ENCODE results near the gene CNTN5. TPM values are rescaled to one million over a fixed set of nuclear protein-coding genes. Genes with fewer than 3 reads are reported as not detected.

Gene CNTN5
- total RNA-seq, 1 donor from 2014 or later: 1.6 TPM

DNA sequence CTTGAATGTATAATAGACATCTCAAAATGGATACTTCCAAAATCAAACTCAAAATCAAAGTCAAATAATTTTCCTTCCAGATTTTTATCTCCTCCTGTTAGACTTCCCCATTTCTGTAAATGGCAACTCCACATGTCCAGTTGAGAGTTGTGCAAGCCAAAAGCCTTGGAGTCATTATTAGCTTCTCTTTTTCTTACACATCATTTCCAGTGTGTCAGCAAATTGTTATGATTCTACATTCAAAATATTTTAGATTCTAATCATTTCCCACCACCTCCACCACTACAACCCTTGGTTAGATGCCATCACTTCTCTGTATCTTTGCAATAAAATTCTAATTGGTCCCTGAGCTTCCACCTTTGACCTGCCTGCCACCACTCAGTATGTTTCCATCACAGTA is 155.7 kb downstream of the CNTN5 start:
- no peaks in the 10 kb centered on the region for H3K9me3 Mint-ChIP-seq (ENCODE audit: unreplicated experiment)
- H3K36me3 Mint-ChIP-seq (ENCODE audit: unreplicated experiment): no peaks in the 10 kb centered on the region
- no peak overlapping the region for H3K4me3 Mint-ChIP-seq (ENCODE audit: unreplicated experiment)
- DNase-seq: no peak
- no peak overlapping the region for H3K27ac Mint-ChIP-seq (ENCODE audit: unreplicated experiment)
- H3K4me1 Mint-ChIP-seq (ENCODE audit: low read depth, unreplicated experiment): no peaks in the 10 kb centered on the region
- TF ChIP-seq, protein P1, sequence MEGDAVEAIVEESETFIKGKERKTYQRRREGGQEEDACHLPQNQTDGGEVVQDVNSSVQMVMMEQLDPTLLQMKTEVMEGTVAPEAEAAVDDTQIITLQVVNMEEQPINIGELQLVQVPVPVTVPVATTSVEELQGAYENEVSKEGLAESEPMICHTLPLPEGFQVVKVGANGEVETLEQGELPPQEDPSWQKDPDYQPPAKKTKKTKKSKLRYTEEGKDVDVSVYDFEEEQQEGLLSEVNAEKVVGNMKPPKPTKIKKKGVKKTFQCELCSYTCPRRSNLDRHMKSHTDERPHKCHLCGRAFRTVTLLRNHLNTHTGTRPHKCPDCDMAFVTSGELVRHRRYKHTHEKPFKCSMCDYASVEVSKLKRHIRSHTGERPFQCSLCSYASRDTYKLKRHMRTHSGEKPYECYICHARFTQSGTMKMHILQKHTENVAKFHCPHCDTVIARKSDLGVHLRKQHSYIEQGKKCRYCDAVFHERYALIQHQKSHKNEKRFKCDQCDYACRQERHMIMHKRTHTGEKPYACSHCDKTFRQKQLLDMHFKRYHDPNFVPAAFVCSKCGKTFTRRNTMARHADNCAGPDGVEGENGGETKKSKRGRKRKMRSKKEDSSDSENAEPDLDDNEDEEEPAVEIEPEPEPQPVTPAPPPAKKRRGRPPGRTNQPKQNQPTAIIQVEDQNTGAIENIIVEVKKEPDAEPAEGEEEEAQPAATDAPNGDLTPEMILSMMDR (IDR thresholded peaks at IDR 0.05; ENCODE audit: partially characterized antibody, unreplicated experiment): no peak
- no peaks in the 10 kb centered on the region for H3K27me3 Mint-ChIP-seq (ENCODE audit: unreplicated experiment)

DNA sequence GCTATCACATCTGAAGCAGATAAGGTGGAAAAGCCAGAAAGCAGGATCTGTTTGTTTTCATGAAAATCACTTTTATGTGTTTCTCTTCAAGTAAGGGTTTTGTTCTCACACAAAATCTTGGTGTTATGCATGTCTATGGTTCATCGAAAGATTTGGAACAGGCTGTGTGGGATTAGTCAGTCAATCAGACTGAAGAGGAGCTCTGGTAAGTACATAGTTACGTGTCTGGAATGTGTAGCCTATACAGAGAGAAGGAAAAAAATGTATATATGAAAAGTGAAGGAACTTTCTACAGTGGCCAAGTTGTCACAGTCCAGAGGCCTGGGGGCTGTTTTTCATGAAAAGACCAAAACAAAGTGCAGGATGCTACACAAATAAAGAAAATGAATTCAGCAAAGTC is 156.7 kb downstream of the CNTN5 start:
- H3K4me3 Mint-ChIP-seq (ENCODE audit: unreplicated experiment): no peak overlapping the region
- no peaks in the 10 kb centered on the region for H3K27me3 Mint-ChIP-seq (ENCODE audit: unreplicated experiment)
- H3K4me1 Mint-ChIP-seq (ENCODE audit: low read depth, unreplicated experiment): no peaks in the 10 kb centered on the region
- DNase-seq: no peak
- H3K27ac Mint-ChIP-seq (ENCODE audit: unreplicated experiment): no peak overlapping the region
- H3K9me3 Mint-ChIP-seq (ENCODE audit: unreplicated experiment): no peaks in the 10 kb centered on the region
- TF ChIP-seq, protein P1 (IDR thresholded peaks at IDR 0.05; ENCODE audit: partially characterized antibody, unreplicated experiment): no peak
- H3K36me3 Mint-ChIP-seq (ENCODE audit: unreplicated experiment): no peaks in the 10 kb centered on the region

- no peaks in the 10 kb centered on the region for H3K4me1 Mint-ChIP-seq (ENCODE audit: low read depth, unreplicated experiment)
- no peak overlapping the region for H3K4me3 Mint-ChIP-seq (ENCODE audit: unreplicated experiment)
- H3K36me3 Mint-ChIP-seq (ENCODE audit: unreplicated experiment): no peaks in the 10 kb centered on the region
- DNase-seq: no peak
- no peak overlapping the region for H3K27ac Mint-ChIP-seq (ENCODE audit: unreplicated experiment)
- TF ChIP-seq, protein P1 (IDR thresholded peaks at IDR 0.05; ENCODE audit: partially characterized antibody, unreplicated experiment): no peak
- H3K9me3 Mint-ChIP-seq (ENCODE audit: unreplicated experiment): no peaks in the 10 kb centered on the region
- no peaks in the 10 kb centered on the region for H3K27me3 Mint-ChIP-seq (ENCODE audit: unreplicated experiment)
Observed at GRCh38 chr11:99184146-99184545, 163.4 kb downstream of the CNTN5 start.

DNA sequence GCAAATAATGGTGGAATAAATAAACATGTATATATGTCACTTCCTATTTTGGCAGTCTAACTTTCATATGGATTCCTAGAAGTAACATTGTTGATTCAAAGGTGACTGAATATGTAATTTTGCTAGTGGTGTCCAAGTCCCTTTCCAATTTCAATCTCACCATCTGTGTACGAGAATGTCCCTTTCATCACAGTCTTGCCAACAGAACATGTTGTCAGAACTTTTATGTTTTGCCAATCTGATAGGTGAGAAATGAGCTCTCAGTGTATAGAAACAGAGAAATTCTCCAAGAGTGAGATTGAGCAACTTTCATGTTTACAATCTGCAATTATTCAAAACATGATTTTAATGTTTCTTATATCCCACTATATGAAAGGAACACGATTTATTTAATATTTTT is 167.5 kb downstream of the CNTN5 start:
- no peak overlapping the region for H3K27ac Mint-ChIP-seq (ENCODE audit: unreplicated experiment)
- H3K4me1 Mint-ChIP-seq (ENCODE audit: low read depth, unreplicated experiment): no peaks in the 10 kb centered on the region
- H3K36me3 Mint-ChIP-seq (ENCODE audit: unreplicated experiment): no peaks in the 10 kb centered on the region
- DNase-seq: no peak
- TF ChIP-seq, protein P1 (IDR thresholded peaks at IDR 0.05; ENCODE audit: partially characterized antibody, unreplicated experiment): no peak
- no peaks in the 10 kb centered on the region for H3K27me3 Mint-ChIP-seq (ENCODE audit: unreplicated experiment)
- no peak overlapping the region for H3K4me3 Mint-ChIP-seq (ENCODE audit: unreplicated experiment)
- peaks cover 2% of the 10 kb centered on the region for H3K9me3 Mint-ChIP-seq (ENCODE audit: unreplicated experiment)

- Mint-ChIP-seq H3K27me3 (ENCODE audit: unreplicated experiment) (no peaks in the 10 kb centered on the region), H3K36me3 (ENCODE audit: unreplicated experiment) (no peaks in the 10 kb centered on the region), H3K4me3 (ENCODE audit: unreplicated experiment) (no peak overlapping the region), H3K4me1 (ENCODE audit: low read depth, unreplicated experiment) (no peaks in the 10 kb centered on the region), H3K27ac (ENCODE audit: unreplicated experiment) (no peak overlapping the region), H3K9me3 (ENCODE audit: unreplicated experiment) (peaks cover 2% of the 10 kb centered on the region)
- TF ChIP-seq, protein P1 (IDR thresholded peaks at IDR 0.05; ENCODE audit: partially characterized antibody, unreplicated experiment): no peak
- DNase-seq: no peak
Observed at GRCh38 chr11:99192716-99193115, 172.0 kb downstream of the CNTN5 start.
